Caco-2 (cell line): Measurements from ENCODE around the gene SASH3. TPM values are rescaled to one million over a fixed set of nuclear protein-coding genes. Genes with fewer than 3 reads are reported as not detected.

Source experiments
- BruUV-seq: library from RNA; stranded (reverse); fragments of 400-500 nt; replicated peaks from 2 replicates; lab custom pipeline; 2021; lab: Mats Ljungman, UMichigan
- CTCF ChIA-PET: fragments of 300-600 bp; sonication (Branson Sonifier 250); formaldehyde crosslinking; loops from one replicate; lab custom pipeline; 2022; ENCODE audit warnings: antibody characterized with exemption; lab: Charles Lee
- POLR2A ChIA-PET: fragments of 300-600 bp; sonication (Branson Sonifier 250); formaldehyde crosslinking; loops from one replicate; lab custom pipeline; 2022; ENCODE audit warnings: antibody characterized with exemption; lab: Charles Lee
- DNase-seq, 2 experiments: peaks; one replicate each; pipeline versions ENCODE4 v3.0.0 to v3.0.0-alpha.2; 2020 to 2022
- H3K27me3 ChIP-seq: replicated peaks from 2 replicates; pipeline ENCODE4 v1.6.0; 2011; ENCODE audit warnings: low read length; ENCODE audit not compliant: control insufficient read depth, insufficient read depth
- H3K36me3 ChIP-seq: 2 replicates; pipeline ENCODE4 v1.5.1; 2011; ENCODE audit warnings: low read length; ENCODE audit not compliant: control insufficient read depth, insufficient read depth
- H3K4me1 ChIP-seq: fragments of 250-450 bp; sonication (Bioruptor Pico); 2 replicates; pipeline ENCODE4 v1.5.1; 2020; ENCODE audit warnings: mild to moderate bottlenecking
- H3K4me3 ChIP-seq: 2 replicates; pipeline ENCODE4 v1.5.1; 2011; ENCODE audit warnings: low read depth, mild to moderate bottlenecking, control low read depth, low read length
- H3K9me3 ChIP-seq: fragments of 250-450 bp; sonication (Bioruptor Pico); 2 replicates; pipeline ENCODE4 v1.5.1; 2020; ENCODE audit warnings: mild to moderate bottlenecking, moderate library complexity
- H3K27ac Mint-ChIP-seq: one replicate; pipeline ENCODE4 v1.8.0; 2022; ENCODE audit warnings: mixed read lengths; ENCODE audit not compliant: unreplicated experiment
- H3K27me3 Mint-ChIP-seq: one replicate; pipeline ENCODE4 v1.8.0; 2022; ENCODE audit warnings: mixed read lengths; ENCODE audit not compliant: insufficient read depth, unreplicated experiment
- H3K36me3 Mint-ChIP-seq: one replicate; pipeline ENCODE4 v1.8.0; 2022; ENCODE audit warnings: mild to moderate bottlenecking, mixed read lengths; ENCODE audit not compliant: insufficient read depth, unreplicated experiment
- H3K4me1 Mint-ChIP-seq: one replicate; pipeline ENCODE4 v1.8.0; 2022; ENCODE audit warnings: low read depth, mixed read lengths; ENCODE audit not compliant: unreplicated experiment
- H3K4me3 Mint-ChIP-seq: one replicate; pipeline ENCODE4 v1.8.0; 2022; ENCODE audit warnings: mild to moderate bottlenecking, moderate library complexity, mixed read lengths; ENCODE audit not compliant: unreplicated experiment
- H3K9me3 Mint-ChIP-seq: one replicate; pipeline ENCODE4 v1.8.0; 2022; ENCODE audit warnings: mixed read lengths; ENCODE audit not compliant: unreplicated experiment
- intact Hi-C: fragments of 100-400 bp; cut with micrococcal nuclease; formaldehyde crosslinking; loops from one replicate; pipeline ENCODE4 v1.10.0; 2022; ENCODE audit not compliant: unreplicated experiment
- total RNA-seq: library from RNA; stranded (reverse); gene quantifications from 2 replicates; pipeline ENCODE4 v1.2.3, GENCODE V29; 2022
- TF ChIP-seq, protein P1 (sequence below), 2 experiments: fragments of 200-600 bp in 1 of 2; IDR thresholded peaks; 1 replicate in 1 of 2; 2 replicates in 1 of 2; pipeline versions ENCODE4 v1.5.1 to v1.8.0; 2011 to 2022; ENCODE audit warnings: antibody characterized with exemption in 1 of 2, control low read depth in 1 of 2, inconsistent platforms in 1 of 2, low read depth in 1 of 2, low read length in 1 of 2, mild to moderate bottlenecking in 1 of 2, moderate library complexity in 1 of 2; ENCODE audit not compliant: insufficient read depth in 1 of 2, severe bottlenecking in 1 of 2, unreplicated experiment in 1 of 2

The SASH3 gene
- total RNA-seq, 1 experiment from 2014 or later, result not detected

DNA sequence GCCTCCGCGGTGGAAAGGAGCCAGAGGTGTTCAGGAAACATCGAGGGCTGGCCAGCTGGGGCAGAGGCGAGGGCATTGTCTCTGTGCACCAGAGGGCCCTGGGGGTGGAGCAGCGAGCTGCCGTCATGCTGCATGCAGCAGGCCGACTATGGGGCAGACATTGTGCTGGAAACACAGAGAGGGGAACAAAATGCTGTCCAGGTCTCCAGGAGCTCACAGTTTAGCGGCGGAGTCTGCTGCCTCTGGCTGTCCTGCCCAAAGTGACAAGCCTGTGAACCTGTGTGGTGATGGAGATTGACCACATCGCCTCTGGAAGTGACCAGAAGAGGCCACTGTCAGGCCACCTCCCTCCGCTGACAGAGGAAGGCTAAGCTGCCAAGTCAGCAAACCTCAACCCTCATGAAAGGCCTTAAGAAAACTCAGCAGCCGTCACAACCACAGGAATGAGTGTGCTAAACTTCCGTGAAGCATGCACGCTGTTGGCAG, 20.1 kb upstream of the SASH3 start:
- Histone ChIP-seq H3K4me3 (no peak overlapping the region), H3K36me3 (no peaks in the 10 kb centered on the region), H3K9me3 (no peaks in the 10 kb centered on the region), H3K27me3 (no peaks in the 10 kb centered on the region), H3K4me1 (no peaks in the 10 kb centered on the region)
- intact Hi-C loops, result no loop called here
- H3K27ac Mint-ChIP-seq, result no peak overlapping the region
- TF ChIP-seq, protein P1, sequence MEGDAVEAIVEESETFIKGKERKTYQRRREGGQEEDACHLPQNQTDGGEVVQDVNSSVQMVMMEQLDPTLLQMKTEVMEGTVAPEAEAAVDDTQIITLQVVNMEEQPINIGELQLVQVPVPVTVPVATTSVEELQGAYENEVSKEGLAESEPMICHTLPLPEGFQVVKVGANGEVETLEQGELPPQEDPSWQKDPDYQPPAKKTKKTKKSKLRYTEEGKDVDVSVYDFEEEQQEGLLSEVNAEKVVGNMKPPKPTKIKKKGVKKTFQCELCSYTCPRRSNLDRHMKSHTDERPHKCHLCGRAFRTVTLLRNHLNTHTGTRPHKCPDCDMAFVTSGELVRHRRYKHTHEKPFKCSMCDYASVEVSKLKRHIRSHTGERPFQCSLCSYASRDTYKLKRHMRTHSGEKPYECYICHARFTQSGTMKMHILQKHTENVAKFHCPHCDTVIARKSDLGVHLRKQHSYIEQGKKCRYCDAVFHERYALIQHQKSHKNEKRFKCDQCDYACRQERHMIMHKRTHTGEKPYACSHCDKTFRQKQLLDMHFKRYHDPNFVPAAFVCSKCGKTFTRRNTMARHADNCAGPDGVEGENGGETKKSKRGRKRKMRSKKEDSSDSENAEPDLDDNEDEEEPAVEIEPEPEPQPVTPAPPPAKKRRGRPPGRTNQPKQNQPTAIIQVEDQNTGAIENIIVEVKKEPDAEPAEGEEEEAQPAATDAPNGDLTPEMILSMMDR (IDR thresholded peaks at IDR 0.05; ENCODE audit: insufficient read depth in 1 of 2, low read depth in 1 of 2, low read length in 1 of 2, severe bottlenecking in 1 of 2, unreplicated experiment in 1 of 2), result no peak
- H3K27me3 Mint-ChIP-seq, result no peaks in the 10 kb centered on the region
- ChIA-PET POLR2A (no interaction called here), CTCF (interaction anchor here (0.6 kb wide), 1 partner anchor 161 kb away, joined by 5 read pairs; no protein-coding TSS in a partner anchor)
- peak in 1 of 2 experiments; percentile 14 for DNase-seq
- BruUV-seq, result no TSS peak
- H3K4me1 Mint-ChIP-seq, result no peaks in the 10 kb centered on the region
- no peaks in the 10 kb centered on the region for H3K9me3 Mint-ChIP-seq
- no peaks in the 10 kb centered on the region for H3K36me3 Mint-ChIP-seq
- H3K4me3 Mint-ChIP-seq, result no peak overlapping the region

DNA sequence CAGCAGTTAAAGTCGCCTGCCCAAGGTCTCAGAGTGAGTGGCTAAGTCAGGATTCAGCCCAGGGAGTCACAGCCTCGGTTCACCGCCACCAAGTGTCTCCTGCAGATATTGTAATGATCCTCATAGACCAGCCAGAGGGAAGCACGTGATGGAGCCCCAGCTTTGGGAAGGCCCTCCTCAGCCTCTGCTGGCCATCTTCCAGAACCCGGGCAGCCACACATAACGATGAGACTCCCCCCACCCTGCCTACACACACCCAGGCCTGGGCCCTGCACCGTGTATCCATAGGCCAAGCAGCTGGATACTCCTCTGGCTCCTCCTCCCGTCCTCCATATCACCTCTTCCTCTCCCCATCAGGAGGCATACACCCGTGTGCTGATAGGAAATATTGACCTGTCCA, 19.6 kb upstream of the SASH3 start:
- no peak overlapping the region for H3K27ac Mint-ChIP-seq
- intact Hi-C loops, result no loop called here
- BruUV-seq, result no TSS peak
- H3K9me3 Mint-ChIP-seq, result no peaks in the 10 kb centered on the region
- ChIA-PET CTCF (interaction anchor here (0.6 kb wide), 1 partner anchor 161 kb away, joined by 5 read pairs; no protein-coding TSS in a partner anchor), POLR2A (no interaction called here)
- H3K4me1 ChIP-seq, result no peaks in the 10 kb centered on the region
- no peaks in the 10 kb centered on the region for H3K9me3 ChIP-seq
- DNase-seq, result no peak
- TF ChIP-seq, protein P1 (IDR thresholded peaks at IDR 0.05; ENCODE audit: insufficient read depth in 1 of 2, low read depth in 1 of 2, low read length in 1 of 2, severe bottlenecking in 1 of 2, unreplicated experiment in 1 of 2), result no peak
- H3K36me3 ChIP-seq, result no peaks in the 10 kb centered on the region
- H3K4me3 ChIP-seq, result no peak overlapping the region
- no peaks in the 10 kb centered on the region for H3K27me3 ChIP-seq
- H3K36me3 Mint-ChIP-seq, result no peaks in the 10 kb centered on the region
- H3K4me1 Mint-ChIP-seq, result no peaks in the 10 kb centered on the region
- no peak overlapping the region for H3K4me3 Mint-ChIP-seq
- H3K27me3 Mint-ChIP-seq, result no peaks in the 10 kb centered on the region

GRCh38 chrX:129760981-129761380, 18.8 kb upstream of the SASH3 start:
- Histone ChIP-seq H3K4me3 (no peak overlapping the region), H3K27me3 (no peaks in the 10 kb centered on the region), H3K36me3 (no peaks in the 10 kb centered on the region), H3K4me1 (no peaks in the 10 kb centered on the region), H3K9me3 (no peaks in the 10 kb centered on the region)
- Mint-ChIP-seq H3K4me1 (no peaks in the 10 kb centered on the region), H3K4me3 (no peak overlapping the region), H3K9me3 (no peaks in the 10 kb centered on the region), H3K36me3 (no peaks in the 10 kb centered on the region), H3K27ac (no peak overlapping the region), H3K27me3 (no peaks in the 10 kb centered on the region)
- CTCF ChIA-PET, result no interaction called here
- TF ChIP-seq, protein P1 (IDR thresholded peaks at IDR 0.05; ENCODE audit: insufficient read depth in 1 of 2, low read depth in 1 of 2, low read length in 1 of 2, severe bottlenecking in 1 of 2, unreplicated experiment in 1 of 2), result no peak
- no TSS peak for BruUV-seq
- POLR2A ChIA-PET, result no interaction called here
- DNase-seq, result no peak
- intact Hi-C loops, result no loop called here
